Duodenal mucosa (tissue), 2 donors: Measurements from ENCODE around the gene KCNJ5.

Experiments
- H3K27ac ChIP-seq: one replicate; pipeline ENCODE4 v1.7.0; 2013; ENCODE audit warnings: low read depth, low read length
- H3K27me3 ChIP-seq, 2 donors: one replicate each; pipeline ENCODE4 v1.7.0; 2013; ENCODE audit warnings: low read length in 2 of 2, control low read depth in 1 of 2; ENCODE audit not compliant: insufficient read depth in 2 of 2, control insufficient read depth in 1 of 2
- H3K36me3 ChIP-seq, 2 donors: one replicate each; pipeline ENCODE4 v1.7.0; 2013; ENCODE audit warnings: low read length in 2 of 2, control low read depth in 1 of 2; ENCODE audit not compliant: insufficient read depth in 2 of 2, control insufficient read depth in 1 of 2
- H3K4me1 ChIP-seq, 2 donors: one replicate each; pipeline ENCODE4 v1.7.0; 2013; ENCODE audit warnings: low read length in 2 of 2, control low read depth in 1 of 2; ENCODE audit not compliant: insufficient read depth in 2 of 2, control insufficient read depth in 1 of 2
- H3K4me3 ChIP-seq, 2 donors: one replicate each; pipeline ENCODE4 v1.7.0; 2013; ENCODE audit warnings: low read length in 2 of 2, low read depth in 1 of 2
- H3K9ac ChIP-seq, 2 donors: one replicate each; pipeline ENCODE4 v1.7.0; 2013; ENCODE audit warnings: low read length in 2 of 2, low read depth in 1 of 2
- H3K9me3 ChIP-seq, 2 donors: one replicate each; pipeline ENCODE4 v1.7.0; 2013; ENCODE audit warnings: low read length in 2 of 2, control low read depth in 1 of 2; ENCODE audit not compliant: control insufficient read depth in 1 of 2

KCNJ5 gene

DNA sequence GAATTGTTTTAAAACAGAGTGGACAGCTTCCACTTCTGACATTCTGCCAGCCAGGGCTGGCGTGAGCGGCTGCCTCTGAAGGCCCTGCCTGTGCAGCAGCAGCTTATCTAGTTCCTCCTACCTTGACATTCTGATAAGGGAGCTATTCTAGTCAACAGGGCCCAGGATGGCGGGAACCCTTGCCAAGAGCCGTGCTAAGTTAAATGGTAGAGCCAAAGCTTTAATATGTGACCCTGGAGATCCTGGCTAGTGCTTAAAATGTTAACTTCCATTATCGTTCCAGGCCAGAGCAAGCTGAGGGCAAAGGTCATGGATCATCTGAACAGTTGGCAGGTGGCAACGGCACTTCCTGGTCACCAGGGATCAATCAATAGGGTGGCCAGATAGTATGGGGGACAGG lies 3.5 kb downstream of the KCNJ5 start:
- Histone ChIP-seq H3K4me1 (peaks cover 28 to 36% of the 10 kb centered on the region in 2 donors), H3K4me3 (no peak overlapping the region), H3K9me3 (no peaks in the 10 kb centered on the region), H3K27ac (no peak overlapping the region), H3K9ac (no peak overlapping the region), H3K36me3 (no peaks in the 10 kb centered on the region), H3K27me3 (peaks cover 9 to 11% of the 10 kb centered on the region in 2 donors)

DNA sequence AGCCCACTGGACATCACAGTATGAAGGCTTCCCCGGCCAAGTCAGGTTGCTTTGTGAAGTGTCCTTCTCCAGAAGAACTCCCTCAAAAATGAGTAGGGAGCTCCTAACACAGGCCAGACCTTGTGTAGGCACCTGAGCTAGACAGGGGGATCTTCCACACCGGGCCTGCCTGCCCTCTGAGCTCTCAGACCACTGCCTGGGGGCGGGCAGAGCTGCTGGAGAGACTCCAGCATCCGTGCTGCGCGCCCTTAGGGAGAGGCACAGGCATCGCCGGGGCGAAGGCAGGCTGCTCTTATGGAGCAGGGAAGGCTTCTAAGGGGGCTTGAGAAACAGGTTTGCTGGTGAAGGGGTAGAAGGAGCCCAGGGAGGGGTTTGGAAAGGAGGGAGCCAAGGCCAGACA lies 4.4 kb downstream of the KCNJ5 start:
- Histone ChIP-seq H3K4me3 (no peak overlapping the region), H3K27me3 (peaks cover 3% of the 10 kb centered on the region in 2 donors), H3K9ac (no peak overlapping the region), H3K9me3 (no peaks in the 10 kb centered on the region), H3K36me3 (no peaks in the 10 kb centered on the region), H3K27ac (no peak overlapping the region), H3K4me1 (peaks cover 24 to 28% of the 10 kb centered on the region in 2 donors)

DNA sequence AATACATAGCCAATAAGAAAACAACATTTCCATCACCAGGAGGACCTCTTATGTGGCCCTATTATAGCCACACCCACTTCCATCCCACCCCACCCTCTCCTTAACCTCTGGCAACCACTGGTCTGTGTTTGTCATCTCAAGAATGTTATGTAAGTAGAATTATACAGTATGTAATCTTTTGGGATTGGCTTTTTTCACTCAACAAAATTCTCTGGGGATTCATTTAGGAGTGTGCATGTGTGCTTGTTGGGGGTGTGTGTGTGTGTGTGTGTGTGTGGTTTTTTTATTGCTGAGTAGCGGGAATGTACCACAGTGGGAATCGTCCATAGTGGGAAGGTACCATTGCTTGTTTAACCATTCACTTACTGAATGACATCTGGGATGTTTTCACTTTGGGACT lies 5.2 kb downstream of the KCNJ5 start:
- no peak overlapping the region for H3K4me3 ChIP-seq
- H3K27ac ChIP-seq, result no peak overlapping the region
- H3K9me3 ChIP-seq, result no peaks in the 10 kb centered on the region
- no peak overlapping the region for H3K9ac ChIP-seq
- no peaks in the 10 kb centered on the region for H3K27me3 ChIP-seq
- peaks cover 23% of the 10 kb centered on the region in 2 donors for H3K4me1 ChIP-seq
- H3K36me3 ChIP-seq, result no peaks in the 10 kb centered on the region

DNA sequence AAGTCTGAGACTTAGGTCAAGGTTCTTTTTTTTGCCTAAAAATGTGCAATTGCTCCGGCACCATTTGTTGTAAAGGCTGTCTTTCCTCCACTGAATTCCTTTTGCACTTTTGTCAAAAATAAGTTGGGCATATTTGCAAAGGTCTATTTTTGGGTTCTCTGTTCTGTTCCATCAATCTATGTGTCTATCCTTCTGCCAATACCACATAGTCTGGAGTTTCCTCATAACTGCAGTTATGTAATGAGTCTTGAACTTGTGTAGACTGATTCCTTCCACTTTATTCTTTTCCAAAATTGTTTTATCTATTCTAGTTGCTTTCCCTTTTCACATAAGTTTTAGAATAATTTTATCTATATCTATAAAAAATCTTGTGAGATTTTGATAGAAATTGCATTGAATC lies 6.7 kb downstream of the KCNJ5 start:
- H3K4me3 ChIP-seq, result no peak overlapping the region
- no peaks in the 10 kb centered on the region for H3K27me3 ChIP-seq
- peaks cover 15 to 20% of the 10 kb centered on the region in 2 donors for H3K4me1 ChIP-seq
- no peaks in the 10 kb centered on the region for H3K36me3 ChIP-seq
- no peak overlapping the region for H3K9ac ChIP-seq
- no peak overlapping the region for H3K27ac ChIP-seq
- H3K9me3 ChIP-seq, result no peaks in the 10 kb centered on the region

DNA sequence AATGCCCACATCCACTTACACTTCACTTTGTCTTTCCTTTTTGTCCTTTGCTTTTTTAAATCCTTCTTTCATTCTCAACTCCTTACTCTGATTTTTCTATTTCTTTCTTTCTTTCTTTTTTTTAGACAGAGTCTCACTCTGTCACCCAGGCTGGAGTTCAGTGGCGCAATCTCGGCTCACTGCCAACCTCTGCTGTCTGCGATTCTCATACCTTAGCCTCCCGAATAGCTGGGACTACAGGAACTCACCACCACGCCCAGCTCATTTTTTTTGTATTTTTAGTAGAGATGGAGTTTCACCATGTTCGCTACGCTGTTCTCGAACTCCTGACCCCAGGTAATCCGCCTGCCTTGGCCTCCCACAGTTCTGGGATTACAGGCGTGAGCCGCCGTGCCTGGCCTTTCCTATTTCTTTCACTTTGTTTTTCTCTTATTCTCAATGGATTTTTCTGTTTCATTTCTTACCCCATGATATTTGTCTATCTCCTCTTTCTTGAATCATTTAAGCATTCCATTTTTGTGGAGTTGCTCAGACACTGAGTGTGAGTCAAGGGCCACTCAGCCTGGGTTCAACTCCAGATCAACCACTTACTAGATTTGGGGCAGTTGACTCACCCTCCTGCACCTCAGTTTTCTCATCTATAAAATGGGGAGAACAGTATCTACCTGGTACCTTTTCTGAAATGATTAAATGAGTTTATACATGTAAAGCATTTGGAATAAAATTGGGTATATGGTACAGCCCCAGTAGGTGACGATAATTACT lies 7.6 kb downstream of the KCNJ5 start:
- Histone ChIP-seq H3K27me3 (no peaks in the 10 kb centered on the region), H3K4me1 (peaks cover 13 to 15% of the 10 kb centered on the region in 2 donors), H3K9me3 (no peaks in the 10 kb centered on the region), H3K27ac (no peak overlapping the region), H3K4me3 (no peak overlapping the region), H3K36me3 (no peaks in the 10 kb centered on the region), H3K9ac (no peak overlapping the region)

DNA sequence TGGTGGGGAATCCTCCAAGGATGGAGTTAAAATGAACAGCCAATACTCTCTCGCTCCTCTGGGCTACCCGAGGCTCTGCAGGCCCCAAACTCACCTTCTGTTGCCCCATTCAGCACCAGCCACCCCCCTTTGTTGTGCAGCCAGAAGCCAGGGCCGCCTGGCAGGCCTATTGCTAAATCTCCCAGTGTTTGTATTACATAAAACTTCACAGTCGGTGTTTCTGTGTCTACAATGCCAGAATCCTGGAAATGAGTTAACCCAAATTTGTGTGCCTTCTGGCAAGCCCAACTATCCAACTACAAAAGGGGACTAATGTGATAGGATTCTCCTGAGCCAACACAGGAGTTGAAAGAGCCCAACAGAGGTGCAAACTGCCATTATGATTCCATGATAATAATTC lies 9.3 kb downstream of the KCNJ5 start:
- Histone ChIP-seq H3K27me3 (peaks cover 0 to 8% of the 10 kb centered on the region in 2 donors), H3K9me3 (no peaks in the 10 kb centered on the region), H3K36me3 (no peaks in the 10 kb centered on the region), H3K9ac (no peak overlapping the region), H3K4me3 (no peak overlapping the region), H3K4me1 (no peaks in the 10 kb centered on the region), H3K27ac (no peak overlapping the region)

DNA sequence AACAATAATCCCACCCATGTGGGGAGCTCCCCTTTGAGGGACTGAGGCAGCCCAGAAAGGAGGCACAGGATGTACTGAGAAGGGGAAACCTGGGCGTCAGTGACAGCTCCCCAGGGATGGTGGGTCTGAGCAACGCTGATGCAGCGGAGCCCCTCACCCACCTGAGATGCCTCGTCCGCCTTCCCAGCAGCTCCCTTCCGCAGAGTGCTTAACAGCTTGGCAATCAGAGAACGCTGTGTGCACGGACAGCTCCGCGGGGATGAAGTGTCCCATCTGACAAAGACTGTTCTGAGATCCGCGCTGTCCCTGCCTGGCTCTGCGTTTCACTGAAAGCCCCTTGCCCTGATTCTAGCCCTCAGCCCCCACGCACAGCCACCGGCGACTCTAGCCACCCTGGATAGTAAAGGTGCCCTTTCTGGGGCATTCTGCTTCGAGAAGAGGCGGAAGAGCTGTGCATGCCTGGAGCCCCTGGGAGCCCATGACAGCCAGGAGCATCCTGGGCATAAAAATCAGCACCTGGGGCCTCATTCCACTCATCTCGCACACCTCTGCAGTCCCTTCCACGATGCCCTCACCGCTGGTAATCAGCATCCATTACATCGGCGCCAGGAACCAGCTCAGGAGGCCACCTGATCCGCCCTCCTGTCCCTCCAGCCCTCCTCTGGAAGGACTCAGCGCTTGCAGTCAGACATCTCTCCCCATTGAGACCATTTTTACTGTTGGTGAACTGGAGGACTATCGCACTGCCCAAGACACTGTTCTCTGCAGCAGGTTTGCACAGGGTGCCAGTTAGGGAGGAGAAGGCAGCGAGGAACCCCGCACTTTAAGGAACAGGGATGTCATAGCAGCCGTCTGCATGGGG lies 10.7 kb downstream of the KCNJ5 start:
- no peak overlapping the region for H3K27ac ChIP-seq
- no peaks in the 10 kb centered on the region for H3K9me3 ChIP-seq
- H3K36me3 ChIP-seq, result no peaks in the 10 kb centered on the region
- peaks cover 0 to 8% of the 10 kb centered on the region in 2 donors for H3K27me3 ChIP-seq
- H3K9ac ChIP-seq, result no peak overlapping the region
- H3K4me1 ChIP-seq, result peaks cover 5 to 8% of the 10 kb centered on the region in 2 donors
- H3K4me3 ChIP-seq, result no peak overlapping the region

DNA sequence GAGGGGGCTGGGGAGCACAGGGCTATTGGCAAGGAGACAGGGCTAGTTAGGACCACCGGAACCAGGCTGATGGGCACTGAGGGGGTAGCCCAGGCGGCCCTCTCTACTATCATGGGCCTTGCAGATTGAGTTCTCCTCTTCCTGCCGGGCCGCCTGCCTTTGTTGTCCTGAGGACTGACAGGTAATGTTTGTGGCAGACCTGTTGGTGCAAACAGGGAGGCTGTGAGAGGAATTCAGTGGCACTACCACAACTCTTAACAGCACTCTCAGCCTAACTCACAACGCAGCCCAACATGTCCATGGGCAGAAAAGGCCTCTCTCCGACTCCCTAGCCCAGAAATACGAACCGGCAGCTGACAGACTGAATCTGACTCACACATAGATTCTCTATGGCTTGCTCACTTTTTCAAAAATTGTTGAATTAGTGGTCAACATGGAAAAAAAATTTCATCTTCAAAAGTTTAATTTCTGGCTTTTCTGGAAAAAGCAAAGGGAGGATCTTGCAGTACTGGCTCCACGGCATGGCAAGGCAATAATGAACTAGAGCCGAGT lies 11.4 kb downstream of the KCNJ5 start:
- Histone ChIP-seq H3K27me3 (peaks cover 0 to 8% of the 10 kb centered on the region in 2 donors), H3K4me3 (no peak overlapping the region), H3K36me3 (no peaks in the 10 kb centered on the region), H3K9me3 (no peaks in the 10 kb centered on the region), H3K27ac (no peak overlapping the region), H3K9ac (no peak overlapping the region), H3K4me1 (peaks cover 5 to 8% of the 10 kb centered on the region in 2 donors)

DNA sequence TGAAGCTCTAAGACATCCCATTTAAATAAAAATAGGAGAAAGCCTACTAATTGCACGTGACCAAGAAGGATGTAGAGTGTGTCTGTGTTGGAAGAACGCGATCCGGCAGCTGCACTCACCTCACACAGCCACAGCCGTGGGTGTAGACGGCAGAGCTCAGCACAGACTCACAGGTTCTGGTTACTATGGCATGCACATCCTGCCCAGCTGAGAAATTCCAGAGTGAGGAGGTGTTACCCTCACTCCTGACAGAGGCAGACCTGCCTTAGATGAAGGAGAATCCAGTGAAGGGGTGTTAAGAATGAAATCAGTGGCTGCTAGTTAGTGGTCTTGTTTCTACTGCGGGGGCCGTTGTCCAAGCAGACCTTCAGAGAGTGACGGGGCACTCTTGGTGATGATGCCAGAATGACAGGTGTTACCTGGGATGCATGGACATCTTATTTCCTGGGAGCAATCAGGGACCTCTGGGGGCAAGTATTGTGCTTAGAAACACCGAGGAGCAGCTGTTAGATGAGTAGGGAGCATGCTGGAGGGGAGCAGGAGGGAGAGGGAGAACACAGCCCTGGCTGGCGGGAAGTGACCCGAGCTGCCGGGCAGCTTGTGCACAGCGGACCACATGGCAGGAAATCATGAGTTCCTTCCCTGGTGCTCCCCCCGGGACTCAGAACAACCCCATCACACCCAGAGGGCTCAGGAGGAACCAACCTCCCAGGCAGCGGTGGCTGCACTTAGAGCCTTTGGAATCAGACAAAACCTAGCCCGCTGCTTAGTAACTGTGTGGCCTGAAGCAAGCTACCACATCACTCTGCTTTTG lies 12.3 kb downstream of the KCNJ5 start:
- Histone ChIP-seq H3K9me3 (no peaks in the 10 kb centered on the region), H3K4me3 (no peak overlapping the region), H3K27ac (no peak overlapping the region), H3K9ac (no peak overlapping the region), H3K27me3 (peaks cover 0 to 8% of the 10 kb centered on the region in 2 donors), H3K36me3 (no peaks in the 10 kb centered on the region), H3K4me1 (peaks cover 11% of the 10 kb centered on the region in 2 donors)
